ENCODE data around the gene AP4M1.
A peak's percentile ranks its signal among the peaks of the same experiment; 100 is the strongest.

Gene AP4M1

DNA sequence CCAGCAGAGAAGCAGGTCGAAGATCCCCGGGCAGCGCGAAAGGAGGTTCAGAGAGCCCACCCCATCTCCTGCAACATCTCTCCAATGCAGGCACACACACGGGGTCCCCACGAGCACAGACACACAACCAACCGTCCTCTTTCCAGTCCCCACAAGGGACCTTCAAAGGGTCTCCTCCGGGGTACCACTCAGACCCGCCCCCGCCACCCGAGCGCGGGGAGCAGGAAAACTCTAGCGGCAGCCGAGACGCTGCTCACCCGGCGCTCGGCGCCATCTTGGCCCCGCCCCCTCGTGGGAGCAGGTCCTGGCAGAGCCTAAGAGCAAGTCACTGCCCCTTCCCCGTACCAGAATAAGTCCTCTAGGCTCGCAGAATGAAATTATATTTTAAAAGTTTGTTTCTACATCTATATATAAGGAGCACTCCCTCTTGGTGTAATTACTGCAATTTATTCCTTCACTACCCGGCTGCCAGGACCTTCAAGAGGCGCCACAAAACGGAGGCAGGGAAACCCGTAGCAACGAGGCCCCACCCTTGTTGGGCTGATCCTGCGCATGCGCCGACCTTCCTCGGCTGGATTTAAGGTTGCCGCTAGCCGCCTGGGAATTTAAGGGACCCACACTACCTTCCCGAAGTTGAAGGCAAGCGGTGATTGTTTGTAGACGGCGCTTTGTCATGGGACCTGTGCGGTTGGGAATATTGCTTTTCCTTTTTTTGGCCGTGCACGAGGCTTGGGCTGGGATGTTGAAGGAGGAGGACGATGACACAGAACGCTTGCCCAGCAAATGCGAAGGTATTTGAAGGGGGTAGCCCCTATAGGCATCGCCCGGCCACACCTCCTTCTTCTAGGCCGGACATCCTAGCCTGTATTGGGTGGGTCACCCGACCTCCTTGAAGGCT is 17.9 kb downstream of the AP4M1 start, which contains the start of the genes CNPY4 and TAF6:
Gene CNPY4 (plus strand): TSS at position 563 of the 898 bp plus-strand sequence. CDS start 111 bp downstream, at position 674.
Gene TAF6 (minus strand): TSS at position 287 of the 898 bp plus-strand sequence. CDS start 5,149 bp downstream, outside the sequence.
- peaks cover 0 to 27% (median 16%) of the 10 kb centered on the region in 4 donors for H3K4me1 ChIP-seq
- peak within 1 kb of the TSS; percentile 67 to 72 for H3K4me3 ChIP-seq
- H3K27ac ChIP-seq = peak within 1 kb of the TSS; percentile 83 to 84
- H3K27me3 ChIP-seq = no peaks in the 10 kb centered on the region
- peak; percentile 94 to 97 for DNase-seq
- intact Hi-C loops (cut with DNase I; ENCODE audit: low total_unique reads) = no loop called here
- H3K9me3 ChIP-seq = no peaks in the 10 kb centered on the region
- TF ChIP-seq, protein P1, sequence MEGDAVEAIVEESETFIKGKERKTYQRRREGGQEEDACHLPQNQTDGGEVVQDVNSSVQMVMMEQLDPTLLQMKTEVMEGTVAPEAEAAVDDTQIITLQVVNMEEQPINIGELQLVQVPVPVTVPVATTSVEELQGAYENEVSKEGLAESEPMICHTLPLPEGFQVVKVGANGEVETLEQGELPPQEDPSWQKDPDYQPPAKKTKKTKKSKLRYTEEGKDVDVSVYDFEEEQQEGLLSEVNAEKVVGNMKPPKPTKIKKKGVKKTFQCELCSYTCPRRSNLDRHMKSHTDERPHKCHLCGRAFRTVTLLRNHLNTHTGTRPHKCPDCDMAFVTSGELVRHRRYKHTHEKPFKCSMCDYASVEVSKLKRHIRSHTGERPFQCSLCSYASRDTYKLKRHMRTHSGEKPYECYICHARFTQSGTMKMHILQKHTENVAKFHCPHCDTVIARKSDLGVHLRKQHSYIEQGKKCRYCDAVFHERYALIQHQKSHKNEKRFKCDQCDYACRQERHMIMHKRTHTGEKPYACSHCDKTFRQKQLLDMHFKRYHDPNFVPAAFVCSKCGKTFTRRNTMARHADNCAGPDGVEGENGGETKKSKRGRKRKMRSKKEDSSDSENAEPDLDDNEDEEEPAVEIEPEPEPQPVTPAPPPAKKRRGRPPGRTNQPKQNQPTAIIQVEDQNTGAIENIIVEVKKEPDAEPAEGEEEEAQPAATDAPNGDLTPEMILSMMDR (IDR thresholded peaks at IDR 0.05) = peak in 1 of 2 experiments; percentile 30
- peaks cover 0 to 30% (median 4%) of the 10 kb centered on the region in 3 donors for H3K36me3 ChIP-seq

DNA sequence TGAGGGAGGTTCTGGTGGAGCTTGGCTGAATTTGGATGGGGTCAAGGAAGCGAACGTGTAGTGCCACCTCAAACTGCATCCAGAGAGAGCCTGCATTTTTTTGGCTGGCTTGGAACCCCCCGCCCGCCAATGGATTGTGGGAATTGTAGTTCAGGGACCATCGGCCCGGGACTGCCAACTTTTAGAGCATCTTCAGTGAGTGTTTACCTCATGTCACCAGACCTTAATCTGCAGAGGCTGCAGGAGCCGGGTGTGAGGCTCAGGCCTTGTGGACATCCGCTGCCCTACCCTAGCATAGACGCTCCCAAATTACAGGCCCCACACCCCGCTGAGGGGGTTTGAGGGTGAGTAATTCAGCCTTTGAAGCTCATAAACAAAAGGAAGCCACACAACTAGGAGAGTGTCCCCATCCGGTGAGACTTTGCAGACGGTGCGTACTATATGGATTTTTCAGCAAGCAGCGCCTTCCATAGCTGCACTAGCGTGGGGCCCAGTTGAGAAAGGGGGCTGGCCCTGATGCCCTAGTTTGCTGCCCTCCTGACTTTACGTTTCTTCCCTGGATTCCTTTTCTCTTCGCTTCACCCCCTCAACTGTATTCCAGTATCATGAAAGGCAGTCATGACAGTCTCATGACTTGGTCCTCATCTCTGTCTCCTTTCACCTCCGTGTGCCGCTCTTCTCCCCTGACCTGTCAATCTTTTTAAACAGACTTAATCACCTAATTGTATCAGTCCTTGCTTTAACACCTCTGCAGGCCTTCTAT is 18.7 kb downstream of the AP4M1 start:
- H3K27me3 ChIP-seq = no peaks in the 10 kb centered on the region
- DNase-seq = peak; percentile 78 to 83
- H3K27ac ChIP-seq = peak overlapping the region; percentile 83 to 84
- peak overlapping the region; percentile 67 to 72 for H3K4me3 ChIP-seq
- H3K36me3 ChIP-seq = peaks cover 0 to 31% (median 4%) of the 10 kb centered on the region in 3 donors
- H3K4me1 ChIP-seq = peaks cover 0 to 27% (median 16%) of the 10 kb centered on the region in 4 donors
- intact Hi-C loops (cut with DNase I; ENCODE audit: low total_unique reads) = no loop called here
- H3K9me3 ChIP-seq = no peaks in the 10 kb centered on the region
- TF ChIP-seq, protein P1 (IDR thresholded peaks at IDR 0.05) = no peak

DNA sequence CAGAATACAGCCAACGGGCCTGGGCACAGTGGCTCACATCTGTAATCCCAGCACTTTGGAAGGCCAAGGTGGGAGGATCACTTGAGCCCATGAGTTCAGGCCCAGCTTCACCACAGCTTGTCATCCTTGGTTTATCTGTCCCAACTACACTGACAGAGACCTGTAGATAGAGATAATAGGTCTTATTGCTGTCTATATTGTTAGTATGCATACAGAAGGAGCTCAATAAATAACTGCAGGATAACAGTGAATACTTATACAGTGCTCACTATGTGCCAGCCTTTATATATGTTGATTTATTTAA is 19.2 kb downstream of the AP4M1 start:
- DNase-seq = no peak
- Histone ChIP-seq H3K27ac (peak overlapping the region; percentile 83 to 84), H3K4me1 (peaks cover 0 to 30% (median 17%) of the 10 kb centered on the region in 4 donors), H3K4me3 (peak overlapping the region; percentile 67 to 72), H3K27me3 (no peaks in the 10 kb centered on the region), H3K9me3 (no peaks in the 10 kb centered on the region), H3K36me3 (peaks cover 0 to 27% (median 4%) of the 10 kb centered on the region in 3 donors)
- intact Hi-C loops (cut with DNase I; ENCODE audit: low total_unique reads) = no loop called here
- TF ChIP-seq, protein P1 (IDR thresholded peaks at IDR 0.05) = no peak

DNA sequence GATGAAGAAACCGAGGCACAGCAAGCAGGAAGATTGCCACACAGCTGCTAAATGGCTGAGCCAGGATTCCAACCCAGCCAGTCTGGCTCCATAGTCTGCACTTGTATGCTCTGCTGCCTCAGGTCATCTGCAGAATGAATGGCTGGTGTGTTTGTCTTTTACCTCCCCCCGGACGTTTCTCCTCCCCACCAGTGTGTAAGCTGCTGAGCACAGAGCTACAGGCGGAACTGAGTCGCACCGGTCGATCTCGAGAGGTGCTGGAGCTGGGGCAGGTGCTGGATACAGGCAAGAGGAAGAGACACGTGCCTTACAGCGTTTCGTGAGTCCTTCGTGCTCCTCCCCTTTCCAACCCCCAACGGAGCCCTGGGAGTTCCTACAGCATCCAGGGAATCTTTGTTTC is 20.6 kb downstream of the AP4M1 start:
- no peak overlapping the region for H3K4me3 ChIP-seq
- H3K4me1 ChIP-seq = peaks cover 0 to 39% (median 21%) of the 10 kb centered on the region in 4 donors
- no peak for DNase-seq
- H3K9me3 ChIP-seq = no peaks in the 10 kb centered on the region
- H3K27ac ChIP-seq = no peak overlapping the region
- TF ChIP-seq, protein P1 (IDR thresholded peaks at IDR 0.05) = no peak
- H3K27me3 ChIP-seq = no peaks in the 10 kb centered on the region
- H3K36me3 ChIP-seq = peaks cover 0 to 27% (median 4%) of the 10 kb centered on the region in 3 donors
- intact Hi-C loops (cut with DNase I; ENCODE audit: low total_unique reads) = no loop called here

DNA sequence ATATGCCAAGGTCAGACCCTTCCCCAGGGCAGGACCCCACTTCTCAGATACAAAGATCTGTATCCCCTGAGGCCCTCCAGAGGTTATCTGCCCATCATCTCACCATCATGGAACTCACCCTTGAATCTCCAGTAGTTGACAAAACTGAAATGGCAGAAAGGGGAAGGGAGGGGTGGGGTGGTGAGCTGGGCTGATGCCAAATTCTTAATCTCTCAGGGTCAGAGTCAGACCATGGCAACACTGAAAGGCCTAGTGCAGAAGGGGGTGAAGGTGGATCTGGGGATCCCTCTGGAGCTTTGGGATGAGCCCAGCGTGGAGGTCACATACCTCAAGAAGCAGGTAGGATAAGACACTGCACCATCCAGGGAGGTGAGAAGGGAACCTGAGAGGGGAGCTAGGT is 21.1 kb downstream of the AP4M1 start:
- Histone ChIP-seq H3K4me1 (peaks cover 0 to 40% (median 21%) of the 10 kb centered on the region in 4 donors), H3K9me3 (no peaks in the 10 kb centered on the region), H3K27me3 (no peaks in the 10 kb centered on the region), H3K36me3 (peaks cover 0 to 27% (median 4%) of the 10 kb centered on the region in 3 donors), H3K27ac (no peak overlapping the region), H3K4me3 (no peak overlapping the region)
- no peak for DNase-seq
- TF ChIP-seq, protein P1 (IDR thresholded peaks at IDR 0.05) = no peak
- intact Hi-C loops (cut with DNase I; ENCODE audit: low total_unique reads) = no loop called here
